CD8-positive, alpha-beta memory T cell (primary cell): Measurements from ENCODE around the gene DEFB126. TPM values are rescaled to one million over a fixed set of nuclear protein-coding genes. Genes with fewer than 3 reads are reported as not detected.

Experiments
- CTCF ChIA-PET: fragments of 350-600 bp; sonication (Branson Sonifier 250); formaldehyde crosslinking; loops from one replicate; lab custom pipeline; 2021; ENCODE audit warnings: antibody characterized with exemption; lab: Charles Lee
- POLR2A ChIA-PET: fragments of 350-600 bp; sonication (Branson Sonifier 250); formaldehyde crosslinking; loops from one replicate; lab custom pipeline; 2021; ENCODE audit warnings: antibody characterized with exemption; lab: Charles Lee
- DNase-seq, 5 donors: peaks; one replicate each; pipeline versions ENCODE4 v3.0.0 to v3.0.0-alpha.2; 2020 to 2022; ENCODE audit warnings: mixed read lengths in 1 of 5
- H3K27ac ChIP-seq: one replicate; pipeline ENCODE4 v1.7.0; 2013; ENCODE audit warnings: low read depth, mild to moderate bottlenecking, low read length, moderate library complexity
- H3K27me3 ChIP-seq: 2 replicates; pipeline ENCODE4 v1.7.0; 2013; ENCODE audit warnings: low read length, mild to moderate bottlenecking; ENCODE audit not compliant: insufficient read depth, poor library complexity, severe bottlenecking
- H3K36me3 ChIP-seq: 2 replicates; pipeline ENCODE4 v1.7.0; 2013; ENCODE audit warnings: mild to moderate bottlenecking, low read length, moderate library complexity; ENCODE audit not compliant: insufficient read depth
- H3K4me1 ChIP-seq: 2 replicates; pipeline ENCODE4 v1.7.0; 2013; ENCODE audit warnings: mild to moderate bottlenecking, low read length, moderate library complexity; ENCODE audit not compliant: insufficient read depth
- H3K4me3 ChIP-seq: 2 replicates; pipeline ENCODE4 v1.7.0; 2013; ENCODE audit warnings: mild to moderate bottlenecking, low read length
- H3K9me3 ChIP-seq: 2 replicates; pipeline ENCODE4 v1.7.0; 2013; ENCODE audit warnings: mild to moderate bottlenecking, low read length
- H3K27ac Mint-ChIP-seq, 8 donors: one replicate each; pipeline ENCODE4 v1.8.0; 2020 to 2021; ENCODE audit warnings: mixed read lengths in 8 of 8, mild to moderate bottlenecking in 6 of 8, inconsistent platforms in 3 of 8, moderate library complexity in 3 of 8
- H3K27me3 Mint-ChIP-seq, 2 donors: one replicate each; pipeline ENCODE4 v1.8.0; 2020 to 2021; ENCODE audit warnings: mixed read lengths in 2 of 2, mild to moderate bottlenecking in 1 of 2, moderate library complexity in 1 of 2
- H3K36me3 Mint-ChIP-seq, 3 donors: one replicate each; pipeline ENCODE4 v1.8.0; 2020 to 2021; ENCODE audit warnings: mixed read lengths in 3 of 3, inconsistent platforms in 1 of 3, mild to moderate bottlenecking in 1 of 3
- H3K4me1 Mint-ChIP-seq, 3 donors: one replicate each; pipeline ENCODE4 v1.8.0; 2020 to 2021; ENCODE audit warnings: mixed read lengths in 3 of 3, inconsistent platforms in 1 of 3, mild to moderate bottlenecking in 1 of 3
- H3K4me3 Mint-ChIP-seq, 7 donors: one replicate each; pipeline ENCODE4 v1.8.0; 2020 to 2021; ENCODE audit warnings: mixed read lengths in 7 of 7, mild to moderate bottlenecking in 6 of 7, moderate library complexity in 4 of 7, inconsistent platforms in 2 of 7
- H3K9me3 Mint-ChIP-seq, 5 donors: one replicate each; pipeline ENCODE4 v1.8.0; 2020 to 2022; ENCODE audit warnings: mixed read lengths in 5 of 5, mild to moderate bottlenecking in 3 of 5, moderate library complexity in 2 of 5, inconsistent platforms in 1 of 5
- polyA plus RNA-seq: library from polyadenylated mRNA; unstranded; fragments of 300-500 nt; fragmentation: Illumina TruSeq; gene quantifications from one replicate; pipeline ENCODE4 v1.2.3, GENCODE V29; 2021
- total RNA-seq, 2 experiments: library from RNA; stranded (reverse); gene quantifications; one replicate each; pipeline ENCODE4 v1.2.3, GENCODE V29; 2021

The DEFB126 gene
- total and polyA plus RNA-seq, 3 experiments from 2014 or later, result not detected

DNA sequence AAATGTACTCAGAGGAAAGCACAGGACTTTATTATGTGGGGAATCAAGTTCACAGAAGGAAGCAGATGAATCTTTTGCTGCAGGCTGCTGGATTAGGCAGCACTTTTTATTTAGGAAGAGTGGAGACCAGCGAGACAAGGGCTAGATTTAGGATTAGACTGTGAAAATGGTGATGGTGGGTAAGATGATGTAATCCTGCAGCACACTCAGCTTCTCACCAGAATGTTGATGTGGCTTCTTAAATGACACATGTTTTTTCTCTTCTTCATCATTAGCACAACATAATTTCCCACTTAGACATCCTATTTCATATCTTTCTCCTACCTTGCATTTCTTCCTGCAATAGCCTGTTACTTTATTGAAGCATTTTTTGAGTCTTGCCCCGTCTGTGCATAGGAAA is 45.3 kb downstream of the DEFB126 start:
- ChIA-PET POLR2A (no interaction called here), CTCF (no interaction called here)
- Histone ChIP-seq H3K27me3 (peaks cover 6% of the 10 kb centered on the region), H3K4me1 (no peaks in the 10 kb centered on the region), H3K4me3 (no peak overlapping the region), H3K27ac (no peak overlapping the region), H3K9me3 (no peaks in the 10 kb centered on the region), H3K36me3 (no peaks in the 10 kb centered on the region)
- H3K4me1 Mint-ChIP-seq, result no peaks in the 10 kb centered on the region
- H3K4me3 Mint-ChIP-seq, result no peak overlapping the region
- peaks cover 7 to 24% (median 14%) of the 10 kb centered on the region in 5 donors for H3K9me3 Mint-ChIP-seq
- no peaks in the 10 kb centered on the region for H3K36me3 Mint-ChIP-seq
- no peak for DNase-seq
- H3K27me3 Mint-ChIP-seq, result peaks cover 19 to 63% of the 10 kb centered on the region in 2 donors
- H3K27ac Mint-ChIP-seq, result no peak overlapping the region

DNA sequence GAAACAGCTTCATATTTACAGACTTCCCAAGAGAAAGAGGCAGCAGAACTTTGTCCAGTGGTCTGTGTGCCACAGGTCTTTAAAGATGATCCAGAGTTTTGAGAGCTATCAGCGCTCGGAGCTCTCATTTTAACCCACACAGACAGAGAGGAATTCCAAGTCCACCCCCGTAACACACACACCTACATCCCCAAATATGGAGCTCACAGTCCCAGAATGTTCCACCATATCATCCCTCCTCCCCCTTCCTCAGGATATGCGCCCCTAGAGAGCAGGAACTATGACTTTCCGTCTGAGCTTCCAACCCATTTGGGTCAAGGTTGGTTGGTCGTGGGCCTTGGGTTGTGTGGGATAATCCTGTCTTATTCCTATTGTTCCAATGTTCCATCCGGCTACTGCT is 47.2 kb downstream of the DEFB126 start, which contains the start of gene DEFB128:
TSS of gene DEFB128 (minus strand) at position 101 of the 400 bp plus-strand sequence. CDS start at position 13, 88 bp downstream.
- Histone ChIP-seq H3K27ac (no peak within 1 kb of the TSS), H3K4me3 (no peak within 1 kb of the TSS), H3K36me3 (no peaks in the 10 kb centered on the region), H3K27me3 (peaks cover 3% of the 10 kb centered on the region), H3K4me1 (no peaks in the 10 kb centered on the region), H3K9me3 (no peaks in the 10 kb centered on the region)
- POLR2A ChIA-PET, result no interaction called here
- Mint-ChIP-seq H3K4me3 (no peak within 1 kb of the TSS), H3K27me3 (peaks cover 16 to 51% of the 10 kb centered on the region in 2 donors), H3K27ac (no peak within 1 kb of the TSS), H3K36me3 (no peaks in the 10 kb centered on the region), H3K4me1 (no peaks in the 10 kb centered on the region), H3K9me3 (peaks cover 2 to 17% (median 7%) of the 10 kb centered on the region in 5 donors)
- CTCF ChIA-PET, result no interaction called here
- no peak for DNase-seq

Other genes starting within 250 kb of the DEFB126 start
- not detected for gene DEFB125, start 54.9 kb upstream of the DEFB126 start, total RNA-seq
- gene DEFB125, start 54.9 kb upstream of the DEFB126 start, polyA plus RNA-seq, result not detected
- not detected for gene DEFB127, start 14.9 kb downstream of the DEFB126 start, total RNA-seq
- not detected for gene DEFB127, start 14.9 kb downstream of the DEFB126 start, polyA plus RNA-seq
- not detected for gene DEFB128, start 47.1 kb downstream of the DEFB126 start, total RNA-seq
- not detected for gene DEFB128, start 47.1 kb downstream of the DEFB126 start, polyA plus RNA-seq
- gene DEFB129, start 84.7 kb downstream of the DEFB126 start, total RNA-seq, result not detected
- gene DEFB129, start 84.7 kb downstream of the DEFB126 start, polyA plus RNA-seq, result not detected
- not detected for gene DEFB132, start 115.1 kb downstream of the DEFB126 start, total RNA-seq
- not detected for gene DEFB132, start 115.1 kb downstream of the DEFB126 start, polyA plus RNA-seq
- 1 to 10 TPM; 3.7 to 4.3 TPM for gene C20orf96, start 148.2 kb downstream of the DEFB126 start, total RNA-seq
- gene C20orf96, start 148.2 kb downstream of the DEFB126 start, polyA plus RNA-seq, result 0.46 TPM
- gene ZCCHC3, start 155.0 kb downstream of the DEFB126 start, total RNA-seq, result 10 to 100 TPM; 25.3 to 25.4 TPM
- gene ZCCHC3, start 155.0 kb downstream of the DEFB126 start, polyA plus RNA-seq, result 14.1 TPM
- 1 to 10 TPM; 4.7 to 5.1 TPM for gene SOX12, start 183.0 kb downstream of the DEFB126 start, total RNA-seq
- 0.64 TPM for gene SOX12, start 183.0 kb downstream of the DEFB126 start, polyA plus RNA-seq
- gene NRSN2, start 204.5 kb downstream of the DEFB126 start, total RNA-seq, result 1 to 10 TPM; 7.6 to 9.5 TPM
- gene NRSN2, start 204.5 kb downstream of the DEFB126 start, polyA plus RNA-seq, result 1.0 TPM
- gene TRIB3, start 238.2 kb downstream of the DEFB126 start, total RNA-seq, result 10 to 100 TPM; 24.6 to 28.7 TPM
- gene TRIB3, start 238.2 kb downstream of the DEFB126 start, polyA plus RNA-seq, result 12.0 TPM